Measurements from ENCODE around the gene FILIP1. TPM values are rescaled to one million over a fixed set of nuclear protein-coding genes. Genes with fewer than 3 reads are reported as not detected.

FILIP1 gene
- total RNA-seq, 1 donor from 2014 or later: 0.60 TPM

- ATAC-seq: no peak
Observed at GRCh38 chr6:75257343-75258087, 236.1 kb downstream of the FILIP1 start.

- no peak for ATAC-seq
Observed at GRCh38 chr6:75250552-75250951, 243.0 kb downstream of the FILIP1 start.

- no peak for ATAC-seq
Observed at GRCh38 chr6:75249837-75250236, 243.8 kb downstream of the FILIP1 start.

GRCh38 chr6:75246386-75246785, 247.2 kb downstream of the FILIP1 start:
- no peak for ATAC-seq

- peak; percentile 7 for ATAC-seq
Observed at GRCh38 chr6:75244063-75244584, 249.5 kb downstream of the FILIP1 start.

- ATAC-seq: peak; percentile 99
Observed at GRCh38 chr6:75243333-75244062, 250.1 kb downstream of the FILIP1 start, which contains the start of gene COX7A2. Gene COX7A2, minus strand, starts transcription at chr6:75243801. Its CDS starts 67 bp downstream, at chr6:75243734.

Other genes starting within 250 kb of the FILIP1 start
- gene COX7A2, start 250.0 kb downstream of the FILIP1 start, total RNA-seq: 499 TPM
- 64.0 TPM for gene TMEM30A, start 209.0 kb downstream of the FILIP1 start, total RNA-seq
- gene SENP6, start 108.1 kb upstream of the FILIP1 start, total RNA-seq: 47.0 TPM